GM19025 (cell line): Measurements from ENCODE around the gene LRRC75A.
"Not testable (repeated sequence)": the region's sequence is repeated elsewhere in the genome, so short reads cannot be mapped to it uniquely, and the experiment has no call there.

Source experiments
- ATAC-seq: cut with Tn5 transposase; IDR thresholded peaks from one replicate; pipeline ENCODE4 v1.9.1; 2021; ENCODE audit warnings: mild to moderate bottlenecking, low read depth, moderate library complexity; ENCODE audit not compliant: unreplicated experiment

LRRC75A gene

DNA sequence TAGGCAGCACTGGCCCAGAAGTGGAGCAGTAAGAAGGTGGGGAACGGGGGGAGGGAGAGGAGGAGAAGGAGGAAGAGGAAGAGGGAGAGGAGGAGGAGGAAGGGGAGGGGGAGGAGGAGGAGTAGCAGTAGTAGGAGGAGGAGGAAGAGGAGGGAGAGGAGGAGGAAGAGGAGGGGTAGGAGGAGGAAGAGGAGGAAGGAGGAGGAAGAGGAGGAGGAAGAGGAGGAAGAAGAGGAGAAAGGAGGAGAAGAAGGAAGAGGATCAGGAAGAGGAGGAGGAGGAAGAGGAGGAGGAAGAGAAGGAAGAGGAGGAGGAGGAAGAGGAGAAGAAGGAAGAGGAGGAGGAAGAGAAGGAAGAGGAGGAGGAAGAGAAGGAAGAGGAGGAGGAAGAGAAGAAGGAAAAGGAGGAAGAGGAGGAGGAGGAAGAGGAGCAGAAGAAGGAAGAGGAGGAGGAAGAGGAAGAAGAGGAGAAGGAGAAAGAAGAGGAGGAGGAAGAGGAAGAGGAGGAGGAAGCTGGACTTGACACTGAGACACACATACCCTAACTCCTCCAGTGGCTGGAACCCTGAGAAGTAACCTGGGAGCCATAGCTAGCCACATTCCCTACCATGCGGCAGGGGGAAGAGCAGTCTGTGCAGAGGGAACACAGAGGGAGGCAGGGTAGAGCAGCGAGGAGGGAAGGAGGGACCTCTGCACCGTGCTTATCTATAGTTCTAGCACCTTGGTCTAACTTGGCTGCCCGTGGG lies 35.8 kb downstream of the LRRC75A start:
- no peak for ATAC-seq

DNA sequence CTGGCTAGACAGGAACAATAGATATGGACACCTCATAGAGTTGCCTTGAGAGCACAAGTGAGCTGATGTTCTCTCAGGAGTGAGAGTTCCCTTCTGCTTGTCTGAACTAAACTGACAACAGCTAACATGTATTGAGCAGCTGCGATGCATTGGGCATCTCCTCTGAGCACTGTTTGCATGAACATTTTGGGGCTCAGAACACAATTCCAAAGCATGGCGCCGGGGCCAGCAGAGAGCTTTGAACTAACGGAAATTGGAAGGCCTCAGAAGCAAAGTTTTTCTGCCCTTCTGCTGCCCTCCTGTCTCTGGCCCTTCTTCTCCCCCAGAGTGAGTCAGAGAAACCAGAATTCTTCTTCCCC lies 38.5 kb downstream of the LRRC75A start:
- ATAC-seq: no peak

DNA sequence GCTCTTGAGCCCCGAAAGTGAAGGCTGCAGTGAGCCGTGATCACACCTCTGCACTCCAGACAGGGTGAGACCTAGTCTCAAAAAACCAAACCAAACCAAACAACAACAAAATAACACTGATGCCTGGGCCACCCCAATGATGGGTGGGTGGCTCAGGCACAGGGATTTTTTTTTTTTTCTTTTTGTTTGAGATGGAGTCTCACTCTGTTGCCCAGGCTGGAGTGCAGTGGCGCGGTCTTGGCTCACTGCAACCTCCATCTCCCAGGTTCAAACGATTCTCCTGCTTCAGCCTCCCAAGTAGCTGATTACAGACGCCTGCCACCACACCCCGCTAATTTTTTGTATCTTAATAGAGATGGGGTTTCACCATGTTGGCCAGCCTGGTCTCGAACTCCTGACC lies 39.7 kb downstream of the LRRC75A start:
- not testable (repeated sequence) for ATAC-seq

DNA sequence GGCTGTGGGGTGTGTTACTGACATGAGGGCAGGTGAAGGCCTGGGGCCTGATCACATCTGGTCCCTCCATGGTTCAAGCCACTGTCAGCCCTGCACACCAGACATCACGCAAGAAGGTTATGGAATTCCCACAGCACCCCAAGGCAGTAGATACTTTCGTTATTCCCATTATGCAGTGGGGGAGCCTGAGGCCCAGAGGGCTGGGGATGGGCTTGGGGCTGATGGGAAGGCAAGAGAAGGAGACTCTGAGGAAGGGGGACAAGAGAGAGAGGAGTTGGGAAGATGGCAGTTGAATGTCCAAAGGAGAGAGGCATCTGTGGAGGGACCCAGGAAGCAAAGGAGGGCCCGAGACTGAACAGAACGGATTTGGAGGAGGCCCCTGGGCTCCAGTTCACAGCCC lies 42.0 kb downstream of the LRRC75A start:
- ATAC-seq: no peak

DNA sequence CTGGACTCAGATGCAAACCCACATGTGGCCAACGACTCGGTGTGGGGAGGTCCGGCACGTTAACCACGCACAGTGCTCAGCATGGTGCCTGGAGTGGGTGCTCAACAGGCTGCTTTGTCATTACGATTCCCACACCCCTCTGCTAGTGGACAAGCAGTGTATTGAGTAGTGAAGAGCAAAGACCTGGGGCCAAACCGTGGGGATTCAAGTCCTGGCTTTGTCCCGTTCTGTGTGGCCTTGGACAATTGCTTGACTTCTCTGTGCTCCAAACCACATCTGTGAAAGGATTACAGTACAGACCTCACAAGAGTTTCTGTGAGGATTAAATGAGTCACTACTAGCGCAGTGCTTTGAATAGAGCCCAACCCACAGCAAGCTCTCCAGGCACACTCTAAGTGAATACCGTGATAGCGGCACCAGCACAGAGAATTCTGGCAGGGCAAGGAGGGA lies 42.8 kb downstream of the LRRC75A start:
- no peak for ATAC-seq

DNA sequence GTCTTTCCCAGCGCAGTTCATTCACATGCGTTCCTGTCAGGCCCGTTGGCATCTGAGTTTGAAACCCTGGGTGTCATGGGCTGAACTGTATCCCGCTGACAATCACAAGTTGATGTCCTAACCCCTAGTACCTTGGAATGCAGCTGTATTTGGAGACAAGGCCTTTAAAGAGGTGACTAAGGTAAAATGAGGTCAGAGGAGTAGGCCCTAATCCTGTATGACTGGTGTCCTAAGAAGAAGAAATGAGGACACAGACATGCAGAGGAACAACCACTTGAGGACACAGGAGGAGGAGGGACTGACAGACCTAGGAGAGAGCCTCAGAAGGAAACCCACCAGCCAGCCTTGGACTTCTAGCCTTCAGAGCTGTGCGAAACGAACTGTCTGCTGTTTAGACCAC lies 43.5 kb downstream of the LRRC75A start:
- ATAC-seq: no peak

DNA sequence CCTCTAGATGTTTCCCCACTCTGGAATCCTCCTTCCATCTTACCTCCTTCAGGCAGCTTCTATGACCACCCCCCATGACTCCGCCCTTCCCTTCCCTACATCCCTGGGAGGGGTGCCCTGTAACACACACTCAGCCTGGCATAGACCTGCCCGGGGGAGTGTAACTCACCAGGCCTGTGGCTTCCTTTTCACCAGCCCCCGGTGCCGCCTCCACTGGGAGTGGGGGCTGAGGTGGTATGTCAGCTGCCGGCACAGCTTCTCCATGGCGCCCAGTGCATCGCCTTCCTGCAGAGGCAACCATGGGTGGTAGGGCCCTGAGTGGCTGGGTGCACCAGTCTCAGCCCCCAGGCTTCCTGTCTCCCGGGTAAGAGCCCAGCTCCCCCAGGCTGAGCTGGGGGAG lies 44.3 kb downstream of the LRRC75A start:
- no peak for ATAC-seq

DNA sequence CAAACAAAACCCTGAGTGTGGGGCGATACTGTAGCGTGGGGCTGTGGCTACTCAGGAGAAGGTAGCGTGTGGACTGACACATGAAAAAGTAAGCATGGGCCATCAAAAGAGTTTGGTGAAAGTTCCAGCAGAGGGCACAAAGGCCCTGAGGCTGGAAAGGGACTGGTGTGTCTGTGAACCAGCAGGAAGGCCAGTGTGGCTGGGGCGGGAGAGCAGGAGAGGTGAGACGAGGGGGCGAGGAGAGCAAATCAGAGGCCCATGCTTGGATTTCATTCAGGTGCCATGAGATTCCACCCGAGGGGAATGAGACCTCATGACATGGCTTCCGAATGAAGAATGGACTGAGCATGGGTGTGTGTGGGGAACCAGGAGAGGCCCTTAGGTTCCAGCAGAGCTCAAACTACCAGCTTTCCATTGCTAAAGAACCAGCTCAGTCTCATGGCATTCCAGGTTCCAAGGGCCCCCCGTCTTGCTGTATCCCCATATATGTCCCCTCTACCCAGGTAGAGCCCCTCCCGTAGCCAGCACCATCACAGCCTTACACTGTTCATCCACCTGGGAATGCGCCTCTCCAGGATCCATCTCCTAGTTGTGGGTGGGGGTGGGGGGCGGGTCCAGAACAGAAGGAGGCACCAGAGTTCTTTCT lies 45.5 kb downstream of the LRRC75A start:
- no peak for ATAC-seq

DNA sequence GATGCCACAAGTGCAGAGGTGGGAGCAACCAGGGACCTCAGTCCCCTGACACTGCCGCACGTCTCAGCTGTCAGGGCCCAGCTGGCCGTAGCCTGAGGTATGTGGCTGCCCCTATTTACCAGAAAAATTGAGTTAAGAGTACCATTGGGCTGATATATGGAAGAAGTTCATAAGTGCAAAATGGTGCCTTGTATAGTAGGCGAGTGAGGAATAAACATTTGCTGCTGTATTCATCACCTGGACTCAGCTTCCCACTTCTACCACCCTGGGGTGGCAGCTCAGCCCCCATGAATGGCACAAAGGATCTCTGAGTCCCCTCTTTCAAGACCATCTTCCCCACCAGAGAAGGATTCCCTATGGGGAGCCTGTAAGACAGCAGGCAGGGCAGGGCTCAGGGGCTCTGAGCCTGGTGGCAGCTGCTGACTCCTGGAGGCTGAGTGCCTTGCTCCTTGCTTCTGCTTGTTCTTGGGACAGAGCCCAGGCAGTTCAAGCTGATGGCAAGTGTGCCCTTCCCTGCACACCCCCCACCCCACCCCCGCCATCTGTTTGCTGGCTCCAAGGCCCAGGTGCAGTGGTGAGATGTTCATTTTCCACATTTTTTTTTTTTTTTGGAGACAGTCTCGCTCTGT lies 47.6 kb downstream of the LRRC75A start:
- ATAC-seq: no peak

DNA sequence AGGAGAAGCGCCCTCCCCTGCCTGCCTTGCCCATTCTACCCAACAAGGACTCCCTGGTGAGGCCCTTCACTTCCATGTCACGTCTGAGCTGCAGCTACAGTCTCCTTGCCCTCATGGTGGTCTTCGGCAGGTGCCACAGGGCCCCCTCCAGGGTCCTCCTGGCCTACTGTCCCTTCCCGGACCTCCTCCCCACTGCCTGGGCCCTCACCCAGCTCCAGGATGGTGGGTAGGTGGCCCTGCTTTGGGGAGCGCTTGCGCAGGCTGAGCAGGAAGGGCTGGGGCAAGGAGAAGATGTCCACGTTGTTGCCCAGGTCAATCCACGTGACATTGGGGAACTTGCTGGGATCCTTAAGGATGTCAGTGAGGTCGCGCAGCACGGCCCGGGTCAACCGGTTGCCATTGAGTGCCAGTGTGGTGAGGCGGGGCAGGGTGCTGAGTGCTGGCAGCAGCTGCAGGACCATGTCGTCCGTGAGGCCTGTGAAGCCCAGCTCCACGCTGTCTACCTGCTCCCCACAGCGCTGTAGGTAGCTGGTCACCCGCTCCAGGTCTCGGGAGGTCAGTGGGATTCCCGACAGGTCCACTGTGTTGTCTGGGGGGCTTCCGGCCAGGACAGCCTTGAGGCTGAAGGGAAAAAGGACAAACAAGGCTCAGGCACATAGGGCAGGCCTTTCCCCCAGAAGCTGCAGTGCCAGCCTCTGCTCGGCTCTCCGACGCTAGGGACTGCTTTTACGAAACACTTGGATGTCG lies 48.3 kb downstream of the LRRC75A start:
- ATAC-seq: no peak

DNA sequence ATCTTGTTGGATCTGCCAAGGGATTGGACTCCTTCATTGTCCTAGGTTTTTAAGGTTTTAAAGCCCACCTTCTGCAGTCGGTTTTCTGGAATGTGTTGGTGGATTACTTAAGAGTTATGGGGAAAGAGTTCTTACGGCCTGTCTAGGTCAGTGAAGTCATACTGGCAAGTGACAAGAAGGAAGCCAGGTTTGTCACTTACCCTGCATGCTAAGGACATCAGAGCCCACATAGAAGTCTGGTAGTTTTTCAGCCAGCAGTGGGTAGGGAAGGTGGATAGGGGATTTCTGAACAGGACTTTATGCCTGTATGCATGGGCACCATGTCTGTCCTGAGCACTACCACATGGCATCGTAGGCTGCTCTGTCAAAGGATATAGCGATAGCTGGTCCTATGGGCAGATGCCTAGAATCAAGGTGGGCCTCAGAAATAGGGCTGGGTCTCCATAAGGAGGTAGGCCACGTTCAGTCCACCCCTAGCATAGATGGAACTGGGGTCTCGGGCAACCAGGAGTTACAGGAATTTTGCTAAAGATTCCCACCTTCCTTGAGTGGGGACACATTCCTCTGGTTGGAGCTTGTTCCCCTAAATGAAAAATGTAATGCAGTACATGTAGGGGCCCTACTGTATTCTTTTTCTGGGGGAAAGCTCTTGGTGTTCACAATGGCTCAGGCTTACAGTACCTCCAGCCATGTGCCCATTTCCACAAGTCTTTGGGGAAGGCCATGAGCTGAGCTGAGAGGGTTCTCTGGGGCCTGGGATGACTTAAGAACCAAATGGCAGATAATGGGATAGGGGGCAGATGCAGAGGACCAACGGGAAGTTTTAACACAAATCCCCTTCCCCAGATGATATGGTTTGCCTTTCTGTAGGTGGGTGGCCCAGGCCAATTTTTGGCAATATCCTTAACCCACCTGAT lies 49.1 kb downstream of the LRRC75A start:
- no peak for ATAC-seq

DNA sequence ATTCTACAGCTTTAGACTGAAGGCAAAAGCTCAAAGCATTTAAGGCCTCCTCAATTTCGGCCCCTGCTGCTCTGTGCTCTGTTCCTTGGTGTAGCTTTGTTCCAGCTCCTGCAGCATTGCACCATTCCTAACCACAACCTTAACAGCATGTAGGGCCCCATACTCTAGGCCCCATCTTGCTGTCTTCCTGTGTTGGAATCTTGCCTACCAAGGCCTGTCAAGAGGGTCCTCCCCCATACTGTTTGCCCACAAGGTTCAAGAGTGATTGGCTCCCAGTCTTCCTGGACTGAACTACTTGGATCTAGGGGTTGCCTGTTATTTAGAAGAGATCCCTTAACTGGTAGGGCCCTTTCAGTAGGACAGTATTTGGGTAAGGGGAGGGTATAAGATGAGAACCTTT lies 49.9 kb downstream of the LRRC75A start:
- no peak for ATAC-seq

DNA sequence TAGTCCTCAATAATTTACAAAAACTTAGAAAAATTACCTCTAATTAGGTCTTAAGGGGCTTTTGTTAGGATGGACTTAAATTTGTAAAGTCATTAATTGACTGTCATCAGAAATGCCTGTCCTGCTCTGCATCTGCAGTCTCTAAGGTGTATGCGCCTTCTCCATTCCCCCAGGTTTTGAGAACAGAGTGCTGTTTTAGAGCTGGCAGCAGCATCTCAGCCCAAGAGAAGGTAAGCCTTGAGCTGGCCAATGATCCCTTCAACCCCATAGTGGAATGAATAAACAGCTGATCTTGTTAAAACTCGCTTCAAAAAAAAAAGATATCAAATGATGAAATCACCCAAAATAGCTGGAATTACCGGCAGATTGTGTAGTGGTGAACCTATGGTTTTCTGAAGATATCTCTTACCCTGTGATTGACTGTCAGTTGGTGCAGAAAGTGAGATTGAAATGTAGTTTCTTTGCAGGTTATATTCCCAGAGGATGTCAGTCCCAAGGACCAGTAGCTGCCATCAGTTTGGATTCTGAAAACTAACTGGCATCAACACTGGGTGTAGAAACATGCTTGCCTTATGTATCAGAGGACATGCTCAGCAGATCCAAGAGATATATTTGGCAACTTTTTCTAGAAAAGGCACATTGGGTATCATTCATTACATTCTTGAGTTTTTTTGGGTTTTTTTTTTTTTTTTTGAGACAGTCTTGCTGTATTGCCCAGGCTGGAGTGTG lies 50.9 kb downstream of the LRRC75A start:
- no peak for ATAC-seq

DNA sequence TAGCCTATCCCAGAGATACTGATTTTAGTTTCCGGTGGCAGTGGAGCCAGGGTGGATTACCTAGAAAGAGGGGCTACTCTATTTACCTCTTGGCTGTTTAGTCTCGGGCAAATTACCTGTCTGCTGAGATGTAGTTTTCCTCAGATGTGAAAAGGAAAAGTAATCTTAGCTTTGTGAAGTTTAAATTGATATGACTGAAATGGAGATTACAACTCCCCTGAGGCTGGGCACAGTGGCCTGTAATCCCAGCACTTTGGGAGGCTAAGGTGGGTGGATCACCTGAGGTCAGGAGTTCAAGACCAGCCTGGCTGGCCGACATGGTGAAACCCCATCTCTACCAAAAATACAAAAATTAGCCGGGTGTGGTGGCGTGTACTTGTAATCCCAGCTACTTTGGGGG lies 51.6 kb downstream of the LRRC75A start:
- ATAC-seq: not testable (repeated sequence)

DNA sequence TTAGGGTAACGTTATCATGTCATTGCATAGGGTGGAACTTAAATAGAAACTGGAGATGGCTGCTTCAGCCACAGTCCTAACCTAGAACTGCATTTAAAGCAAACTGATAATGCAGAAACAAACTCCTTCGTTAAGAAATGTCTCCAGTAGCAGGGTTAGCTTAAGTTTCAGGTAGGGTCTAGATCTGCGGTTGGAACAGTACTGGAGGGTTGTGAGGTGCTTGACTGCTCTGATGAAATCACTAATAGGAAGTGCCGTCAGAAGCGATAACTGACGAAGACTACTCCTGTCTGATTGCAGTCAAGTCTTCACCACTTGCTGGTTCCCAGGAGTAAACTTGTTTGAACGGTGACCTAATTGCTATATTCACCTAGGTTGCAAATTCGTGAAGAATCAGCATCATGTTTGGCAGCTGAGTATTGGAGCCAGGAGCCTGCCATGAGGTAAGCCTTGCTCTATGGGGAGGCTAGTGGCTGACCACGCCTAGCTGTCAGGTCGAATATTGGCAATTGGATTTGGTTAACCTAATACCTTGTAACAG lies 52.1 kb downstream of the LRRC75A start:
- ATAC-seq: no peak

DNA sequence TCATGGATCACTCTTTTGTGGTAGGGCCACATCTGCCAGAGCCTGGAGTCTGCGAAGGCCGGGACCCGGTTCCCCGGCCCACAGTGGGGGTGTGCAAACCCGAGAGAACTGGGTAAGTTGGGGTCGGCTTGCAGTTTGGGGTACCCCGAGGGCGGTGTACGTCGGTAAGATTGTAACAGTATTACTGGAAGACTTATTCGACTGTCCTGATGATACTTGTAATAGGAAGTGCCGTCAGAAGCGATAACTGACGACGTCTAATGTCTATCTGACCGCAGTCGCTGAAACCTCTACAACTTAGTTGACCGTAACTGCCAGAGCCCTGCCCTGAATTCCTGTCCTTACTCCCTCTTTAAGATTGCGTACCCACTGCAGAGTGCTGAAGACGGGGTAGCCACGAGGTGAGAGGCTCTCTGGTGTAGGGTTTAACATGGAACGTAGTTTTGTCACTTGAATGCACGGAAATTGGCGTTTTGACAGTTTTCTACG lies 52.6 kb downstream of the LRRC75A start:
- peak; percentile 1 for ATAC-seq

DNA sequence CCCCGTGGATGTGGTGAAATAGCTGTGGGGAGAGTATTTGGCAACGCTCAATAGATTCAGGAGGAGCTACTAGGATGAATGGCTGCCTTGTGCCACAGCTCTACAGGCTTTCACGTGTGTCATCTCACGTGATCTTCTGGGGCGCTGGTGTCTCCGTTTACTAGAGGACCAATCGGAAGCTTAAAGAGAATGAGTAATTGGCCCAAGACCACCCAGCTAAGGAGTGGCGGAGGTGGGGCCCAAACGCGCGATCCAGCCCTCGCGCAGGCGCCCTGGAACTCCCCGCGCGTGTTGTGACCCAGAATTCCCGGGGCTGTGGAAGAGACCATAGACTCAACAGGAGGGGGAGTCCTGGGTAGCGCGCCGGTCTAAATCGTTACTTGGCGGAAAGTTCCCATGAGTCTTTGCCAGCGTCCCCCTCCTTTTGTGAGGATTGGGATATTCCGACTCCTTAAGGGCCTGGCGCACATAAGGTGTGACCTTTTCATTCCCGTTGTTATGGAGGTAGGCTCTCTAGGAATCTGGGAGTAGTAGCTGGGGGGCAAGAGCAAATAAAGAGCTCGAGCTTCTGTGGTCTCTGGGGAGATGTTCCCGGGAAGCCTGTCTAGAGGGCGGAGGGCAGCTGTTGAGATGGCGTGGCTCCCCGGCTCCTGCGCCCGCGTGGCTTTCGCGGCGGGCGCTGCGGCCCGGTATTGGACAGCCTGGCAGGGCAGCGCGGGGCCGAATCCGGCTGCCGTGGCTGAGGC lies 53.3 kb downstream of the LRRC75A start:
- ATAC-seq: peak; percentile 72

DNA sequence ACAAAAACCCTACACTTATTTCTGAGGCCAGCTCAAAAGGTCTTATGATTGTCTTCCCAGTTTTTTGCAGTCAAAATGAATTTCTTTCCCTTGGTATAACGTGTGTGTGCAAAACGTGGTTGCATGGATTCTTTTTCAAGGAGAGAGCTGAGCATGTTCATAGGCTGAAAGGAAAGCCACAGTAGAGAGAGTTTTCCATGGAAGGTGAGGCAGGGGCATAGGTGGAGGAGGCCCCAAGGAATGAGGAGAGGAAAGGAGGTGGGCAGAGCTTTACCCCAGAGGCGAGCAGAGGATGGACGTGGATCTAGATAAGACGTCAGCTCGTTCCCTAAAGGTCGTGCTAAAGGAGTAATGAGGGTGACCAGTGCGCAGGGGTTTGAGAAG lies 53.8 kb downstream of the LRRC75A start:
- no peak for ATAC-seq
